Thyroid gland (tissue), 4 donors: Measurements from ENCODE around the gene KCNMA1.
A peak's percentile ranks its signal among the peaks of the same experiment; 100 is the strongest.

Source experiments
- CTCF ChIP-seq, 6 experiments: fragments of 200-600 bp in 3 of 6; fragments of 450-650 bp in 3 of 6; sonication (generic) in 3 of 6; IDR thresholded peaks; one replicate each; pipeline ENCODE4 v1.5.1; 2016 to 2019; ENCODE audit warnings: antibody characterized with exemption in 6 of 6, mild to moderate bottlenecking in 2 of 6, inconsistent platforms in 1 of 6, moderate library complexity in 1 of 6
- POLR2A ChIP-seq, 2 donors: fragments of 450-650 bp; IDR thresholded peaks; one replicate each; pipeline ENCODE4 v1.6.1; 2017; ENCODE audit warnings: antibody characterized with exemption in 2 of 2, mild to moderate bottlenecking in 2 of 2, moderate library complexity in 1 of 2

- TF ChIP-seq CTCF (IDR thresholded peaks at IDR 0.05) (peak; percentile 64 to 87 (median 80)), POLR2A (IDR thresholded peaks at IDR 0.05) (no peak)
Observed at GRCh38 chr10:77111611-77112550, 525.7 kb downstream of the KCNMA1 start.
